H1 (cell line): ENCODE measurements around the gene SLIT3. TPM values are rescaled to one million over a fixed set of nuclear protein-coding genes. Genes with fewer than 3 reads are reported as not detected.

Experiments used
- CBX5 ChIP-seq: fragments of 300-800, 300-1000 bp; sonication (generic); IDR thresholded peaks from 2 replicates; pipeline ENCODE4 v1.7.1; 2016; ENCODE audit warnings: antibody characterized with exemption, low read length, low read depth
- CTBP2 ChIP-seq: IDR thresholded peaks from 2 replicates; pipeline ENCODE4 v1.7.0; 2011; ENCODE audit warnings: borderline replicate concordance, mild to moderate bottlenecking, moderate library complexity, mixed read lengths, low read length; ENCODE audit not compliant: insufficient read depth, insufficient read length
- EZH2 ChIP-seq: fragments of 200-600 bp; sonication (generic); IDR thresholded peaks from 2 replicates; pipeline ENCODE4 v1.7.1; 2012; ENCODE audit warnings: low read depth, mild to moderate bottlenecking, moderate library complexity, low read length, inconsistent platforms; ENCODE audit not compliant: severe bottlenecking
- SP2 ChIP-seq: IDR thresholded peaks from 2 replicates; pipeline ENCODE4 v1.6.1; 2012; ENCODE audit warnings: mild to moderate bottlenecking, low read length, inconsistent platforms
- polyA plus RNA-seq, 7 experiments: library from polyadenylated mRNA; depleted of rRNA in 3 of 7; stranded (reverse) in 5 of 7; unstranded in 2 of 7; fragments of >200 nt in 5 of 7; fragments of 200-250 nt in 2 of 7; gene quantifications; 1 replicate in 5 of 7; 2 replicates in 1 of 7; 4 replicates in 1 of 7; pipeline versions ENCODE4 v1.2.1 to v1.2.3, GENCODE V29; 2011 to 2013; ENCODE audit warnings: missing spikeins in 2 of 7, mixed read lengths in 2 of 7
- total RNA-seq: library from RNA; stranded (reverse); fragmentation: NEBNext Ultra II Directional; extraction: Animal tissue kit (Norgen Biotek cat#: 25700); gene quantifications from 2 replicates; pipeline ENCODE4 v1.2.1, GENCODE V29; 2021
- TF ChIP-seq, protein P1 (sequence below): IDR thresholded peaks from 2 replicates; pipeline ENCODE4 v1.6.1; 2011; ENCODE audit warnings: low read depth, mild to moderate bottlenecking, low read length; ENCODE audit not compliant: insufficient read depth

Gene SLIT3
- total and polyA plus RNA-seq, 2 of the 8 experiments (the other 6 are each of a cell fraction or from before 2014, with no cell fraction given): 1.1 to 1.2 TPM

DNA sequence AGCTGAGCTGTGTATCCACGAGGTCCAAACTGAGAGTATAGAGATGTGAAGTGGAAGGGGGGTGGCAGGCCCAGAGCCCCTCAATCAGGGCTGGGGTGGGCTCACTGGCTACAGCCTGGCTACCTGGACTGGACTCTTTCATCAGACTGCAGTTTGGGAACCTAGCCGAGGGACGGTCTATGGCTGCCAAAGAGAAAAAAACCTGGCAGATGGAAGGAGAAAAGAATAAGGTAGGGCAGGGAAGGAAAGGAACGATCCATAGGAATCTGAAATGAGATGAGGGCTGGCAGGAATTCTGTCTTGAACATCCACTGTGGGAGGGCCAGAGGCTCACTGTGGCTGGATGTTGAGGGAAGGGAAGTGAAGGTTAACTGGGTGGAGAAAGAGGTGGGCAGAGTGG is 497.4 kb downstream of the SLIT3 start (continued):
- TF ChIP-seq SP2 (no peak), CTBP2 (no peak), CBX5 (no peak), EZH2 (no peak)
- TF ChIP-seq, protein P1, sequence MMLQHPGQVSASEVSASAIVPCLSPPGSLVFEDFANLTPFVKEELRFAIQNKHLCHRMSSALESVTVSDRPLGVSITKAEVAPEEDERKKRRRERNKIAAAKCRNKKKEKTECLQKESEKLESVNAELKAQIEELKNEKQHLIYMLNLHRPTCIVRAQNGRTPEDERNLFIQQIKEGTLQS: no peak
